AG08395 (cell line): Measurements from ENCODE around the gene C3orf33.

ENCODE experiments used
- DNase-seq: peaks from one replicate; pipeline ENCODE4 v3.0.0; 2012; ENCODE audit warnings: mixed read lengths, low spot score

Gene C3orf33

DNA sequence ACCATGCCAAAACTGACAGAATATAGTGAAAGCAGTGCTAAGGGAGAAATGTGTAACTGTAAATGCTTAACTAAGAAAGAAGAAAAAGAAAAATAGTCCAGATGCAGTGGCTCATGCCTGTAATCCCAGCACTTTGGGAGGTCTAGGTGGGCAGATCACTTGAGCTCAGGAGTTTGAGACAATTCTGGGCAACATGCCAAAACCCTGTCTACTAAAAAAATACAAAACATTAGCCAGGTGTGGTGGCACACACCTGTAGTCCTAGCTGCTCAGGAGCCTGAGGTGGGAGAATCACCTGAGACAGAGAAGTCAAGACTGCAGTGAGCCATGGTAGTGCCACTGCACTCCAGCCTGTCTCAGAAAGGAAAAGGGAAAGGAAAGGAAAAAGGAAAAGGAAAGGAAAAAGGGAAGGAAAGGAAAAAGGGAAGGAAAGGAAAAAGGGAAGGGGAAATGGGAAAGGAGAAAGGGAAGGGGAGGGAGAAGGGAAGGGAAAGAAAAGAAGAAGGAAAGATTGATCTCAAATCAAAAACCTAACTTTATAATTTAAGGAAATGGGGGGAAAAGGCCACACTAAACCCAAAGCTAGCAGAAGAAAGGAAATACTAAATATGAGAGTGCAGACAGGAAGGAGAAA is 20.3 kb downstream of the C3orf33 start:
- DNase-seq, result no peak

DNA sequence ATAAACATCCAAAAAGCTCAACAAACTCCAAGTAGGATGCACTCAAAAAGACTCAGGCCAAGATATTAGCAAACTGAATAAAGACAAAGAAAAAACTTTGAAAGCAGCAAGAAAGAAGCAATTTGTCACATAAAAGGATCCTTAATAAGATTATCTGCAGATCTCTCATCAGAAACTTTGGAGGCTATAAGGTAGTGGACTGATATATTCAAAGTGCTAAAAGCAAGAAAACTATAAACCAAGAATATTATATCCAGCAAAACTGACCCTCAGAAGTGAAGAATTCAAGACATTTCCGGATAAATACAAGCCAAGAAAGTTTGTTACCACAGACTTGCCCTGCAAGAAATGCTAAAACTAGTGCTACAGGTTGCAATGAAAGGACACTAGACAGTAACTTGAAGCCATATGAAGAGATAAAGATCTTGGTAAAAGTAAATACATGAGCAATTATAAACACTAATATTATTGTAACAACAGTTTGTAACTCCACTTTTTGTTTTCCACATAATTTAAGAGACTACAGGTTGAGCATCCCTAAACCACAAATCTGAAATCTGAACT is 23.6 kb downstream of the C3orf33 start:
- DNase-seq, result no peak

DNA sequence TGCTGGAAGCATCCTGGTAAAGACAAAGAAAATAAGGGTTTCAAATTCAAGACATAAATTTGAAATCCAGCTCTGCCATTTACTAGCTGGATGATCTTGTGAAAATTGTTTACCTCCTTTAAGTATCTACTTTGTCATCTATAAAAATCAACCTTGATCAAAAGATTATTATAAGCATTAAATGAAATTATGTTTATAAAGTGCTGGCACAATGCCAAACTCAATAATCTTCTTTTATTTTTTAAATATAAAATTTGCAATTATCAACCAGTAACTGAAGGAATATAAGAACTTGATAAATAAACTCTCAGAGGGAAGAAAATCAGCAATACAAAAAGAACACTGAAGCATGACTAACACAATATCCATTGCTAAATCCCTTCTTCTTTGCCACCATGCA is 25.8 kb downstream of the C3orf33 start:
- no peak for DNase-seq

GRCh38 chr3:155778462-155778861 is 27.6 kb downstream of the C3orf33 start:
- DNase-seq, result peak; percentile 2

DNA sequence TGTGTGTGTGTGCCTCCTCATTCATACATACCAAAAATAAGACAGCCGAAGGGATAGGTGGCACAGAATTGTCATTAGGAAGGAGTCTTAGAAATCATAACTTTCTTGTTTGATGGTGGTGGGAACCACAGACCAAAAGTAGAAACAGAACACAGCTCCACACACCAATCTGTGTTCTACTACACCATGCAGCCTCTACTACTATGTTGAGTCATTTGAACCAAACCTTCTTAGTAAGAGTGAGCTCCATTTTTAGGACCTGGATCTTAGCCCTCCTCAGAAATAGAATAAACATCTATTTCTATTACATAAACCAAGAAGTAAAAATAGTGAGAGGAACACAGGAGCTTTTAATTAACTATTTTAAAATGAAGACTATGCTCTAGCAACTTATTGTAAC is 33.3 kb downstream of the C3orf33 start:
- DNase-seq, result no peak

GRCh38 chr3:155771126-155771525 is 35.0 kb downstream of the C3orf33 start:
- DNase-seq, result no peak

- DNase-seq, result no peak
Measured at GRCh38 chr3:155766206-155766605, 39.9 kb downstream of the C3orf33 start.

GRCh38 chr3:155763870-155764463 is 42.1 kb downstream of the C3orf33 start:
- DNase-seq, result no peak

DNA sequence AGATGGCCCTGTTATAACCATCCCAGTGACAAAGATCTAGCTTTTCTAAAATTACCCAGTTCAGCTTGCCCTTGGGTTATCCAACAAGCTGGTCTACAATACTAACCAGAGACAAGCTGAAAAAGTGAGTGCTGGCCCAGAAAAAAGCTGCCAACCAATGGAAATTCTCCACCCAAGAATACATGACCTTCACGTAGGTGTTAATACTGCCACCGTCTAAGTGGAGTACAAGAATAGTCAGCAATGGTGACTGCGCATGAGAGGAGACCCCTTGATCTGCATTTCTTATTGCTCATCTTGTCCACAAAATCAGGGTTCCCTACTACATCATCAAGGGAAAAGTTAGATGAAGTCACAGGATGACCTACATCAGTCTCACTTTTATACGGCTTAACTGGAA is 45.4 kb downstream of the C3orf33 start:
- DNase-seq, result no peak

- no peak for DNase-seq
Measured at GRCh38 chr3:155757577-155757976, 48.5 kb downstream of the C3orf33 start.

DNA sequence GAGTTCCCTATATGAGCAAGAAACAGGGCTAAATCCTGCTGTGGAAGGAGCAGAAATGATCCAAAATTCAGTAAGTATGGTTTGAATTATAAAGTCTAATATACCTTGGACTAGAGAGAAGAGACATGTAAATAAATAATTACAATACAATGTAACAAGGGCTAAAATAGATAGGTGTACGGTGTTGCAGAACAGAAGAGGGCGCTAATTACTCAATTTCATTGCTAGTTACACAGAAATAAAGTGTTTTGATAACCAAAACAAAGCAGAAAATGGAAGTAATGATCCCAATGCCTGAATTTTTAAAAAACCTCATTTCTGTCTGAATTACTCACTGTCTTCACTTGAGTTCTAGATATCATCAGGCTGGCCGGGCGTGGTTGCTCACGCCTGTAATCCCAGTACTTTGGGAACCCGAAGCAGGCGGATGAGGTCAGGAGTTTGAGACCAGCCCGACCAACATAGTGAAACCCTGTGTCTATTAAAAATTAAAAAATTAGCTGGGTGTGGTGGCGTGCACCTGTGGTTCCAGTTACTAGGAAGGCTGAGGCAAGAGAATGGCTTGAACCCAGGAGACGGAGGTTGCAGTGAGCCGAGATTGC is 52.9 kb downstream of the C3orf33 start:
- no peak for DNase-seq

GRCh38 chr3:155748611-155749365 is 57.3 kb downstream of the C3orf33 start:
- DNase-seq, result no peak

- no peak for DNase-seq
Measured at GRCh38 chr3:155747946-155748290, 58.2 kb downstream of the C3orf33 start.

DNA sequence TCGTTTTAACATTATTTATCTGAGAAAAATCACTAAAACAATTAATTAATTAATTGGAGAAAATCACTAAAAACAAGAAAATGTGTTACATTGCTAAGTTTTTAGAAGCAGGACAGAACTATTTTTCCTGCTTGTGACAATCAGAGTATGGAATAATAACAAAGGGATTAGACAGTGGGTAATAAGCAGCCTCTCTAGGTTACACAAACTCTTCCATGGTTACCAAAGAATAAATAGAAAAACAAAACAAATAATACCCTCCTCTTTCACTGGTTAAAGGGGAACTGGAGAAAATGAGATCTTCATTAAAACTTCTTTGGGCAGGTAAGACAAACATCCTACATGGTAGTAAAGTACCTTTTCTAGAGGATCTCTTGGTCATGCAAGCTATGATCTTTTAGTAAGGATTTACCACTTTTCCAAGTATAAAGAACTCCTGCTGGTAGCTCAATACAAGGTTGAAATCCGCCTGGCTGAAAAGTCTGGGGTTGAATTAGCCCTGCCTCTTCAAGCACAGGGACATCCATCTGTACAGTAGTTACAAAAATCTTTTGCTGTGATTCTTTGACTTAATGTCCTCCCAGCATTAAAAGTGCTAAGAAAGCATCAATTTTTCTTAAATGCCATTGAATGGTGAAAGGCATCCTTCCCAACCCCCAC is 58.7 kb downstream of the C3orf33 start:
- DNase-seq, result no peak

GRCh38 chr3:155746703-155747102 is 59.4 kb downstream of the C3orf33 start:
- no peak for DNase-seq

GRCh38 chr3:155745795-155746550 is 60.1 kb downstream of the C3orf33 start:
- DNase-seq, result no peak

DNA sequence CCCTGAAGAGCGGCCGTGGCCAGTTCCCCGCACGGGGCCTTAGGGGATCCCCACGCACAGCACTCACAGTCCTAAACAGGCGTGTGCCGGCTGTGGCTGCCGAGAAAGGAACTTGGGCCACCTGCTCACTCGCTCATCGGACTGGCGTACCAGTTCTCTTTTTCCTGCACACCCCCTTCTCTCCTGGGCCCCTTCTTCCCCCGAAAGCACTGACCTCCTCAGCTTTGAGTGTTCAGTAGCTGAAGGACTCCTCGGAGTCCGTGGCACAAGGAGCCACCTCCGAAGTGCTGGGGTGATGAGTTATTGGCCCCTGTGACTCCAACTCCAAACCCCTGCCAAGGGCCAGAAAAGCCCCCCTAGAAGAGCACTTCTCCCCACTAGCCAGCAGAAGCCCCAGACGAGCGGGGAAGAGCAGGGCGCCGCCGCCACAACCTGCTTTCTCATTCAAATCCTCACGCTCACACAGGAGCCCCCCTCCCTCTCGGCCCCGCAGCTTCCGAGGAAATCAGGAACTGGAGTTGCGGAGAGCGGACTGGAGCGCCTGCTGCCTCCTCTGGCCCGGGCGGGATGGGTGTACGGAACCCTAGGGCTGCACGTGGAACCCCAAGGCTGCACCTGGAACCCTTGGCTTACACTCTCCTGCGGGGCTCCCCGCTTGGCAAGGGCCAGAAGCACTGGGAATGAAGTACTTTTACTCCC is 61.3 kb downstream of the C3orf33 start, which contains the start of gene PLCH1:
Gene PLCH1, minus strand, starts transcription at position 446 of the 699 bp plus-strand sequence. CDS start 40,847 bp downstream, outside the sequence.
- DNase-seq, result peak; percentile 64

DNA sequence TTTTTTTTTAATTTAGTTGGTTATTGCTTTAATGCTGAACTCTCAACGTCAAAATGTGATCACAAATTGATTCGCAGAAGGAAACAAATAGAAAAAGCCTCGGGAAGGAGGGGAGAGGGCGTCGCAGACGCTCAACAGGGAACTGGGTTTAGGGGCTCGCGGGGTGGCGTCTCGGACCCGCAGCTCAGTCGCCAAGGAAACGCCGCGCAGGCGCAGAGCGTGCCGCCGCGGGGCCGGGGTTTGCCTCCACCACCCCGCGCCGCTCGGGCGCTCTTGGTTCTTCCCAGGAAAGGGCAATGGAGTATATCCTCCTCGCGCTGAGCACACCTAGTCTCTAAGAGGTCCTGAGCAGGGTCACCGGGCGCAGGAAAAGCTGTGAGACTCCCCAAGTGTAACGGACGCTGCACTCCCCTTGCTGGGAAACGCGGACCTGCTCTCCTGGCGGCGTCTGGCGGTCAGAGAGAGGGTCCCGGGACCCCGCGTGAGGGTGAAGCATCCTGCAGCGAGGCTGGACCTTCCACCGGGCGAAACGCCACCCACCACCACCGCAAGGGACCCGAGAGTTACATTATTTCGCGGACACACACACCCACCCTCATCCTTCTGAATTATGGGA is 62.0 kb downstream of the C3orf33 start:
- DNase-seq, result peak; percentile 72

- DNase-seq, result no peak
Measured at GRCh38 chr3:155743606-155744005, 62.5 kb downstream of the C3orf33 start.

GRCh38 chr3:155742349-155742965 is 63.6 kb downstream of the C3orf33 start:
- DNase-seq, result no peak
